IMR-90 (cell line): ENCODE measurements around the gene CLIC4. TPM values are rescaled to one million over a fixed set of nuclear protein-coding genes. Genes with fewer than 3 reads are reported as not detected.

Experiments
- ATAC-seq: fragments of 200-7000 bp; cut with Tn5 transposase; 2 replicates; pipeline ENCODE4 v1.9.1; 2020; ENCODE audit warnings: low read depth, mild to moderate bottlenecking, moderate library complexity
- BruUV-seq: library from RNA; stranded (reverse); fragments of 400-500 nt; replicated peaks from 2 replicates; lab custom pipeline; 2021; lab: Mats Ljungman, UMichigan
- CTCF ChIA-PET: fragments of 300-600 bp; formaldehyde crosslinking; extraction: SDS; loops from one replicate; lab custom pipeline; 2021; ENCODE audit warnings: antibody characterized with exemption; lab: Yijun Ruan, JAX
- POLR2A ChIA-PET: fragments of 300-600 bp; sonication (Branson Sonifier 250); formaldehyde crosslinking; loops from one replicate; lab custom pipeline; 2022; ENCODE audit warnings: antibody characterized with exemption; ENCODE audit not compliant: unreplicated experiment; lab: Charles Lee
- DNase-seq: peaks from one replicate; pipeline ENCODE4 v3.0.0; 2013
- H2AFZ ChIP-seq: replicated peaks from 2 replicates; pipeline ENCODE3; 2013; ENCODE audit warnings: low read length, mild to moderate bottlenecking; ENCODE audit not compliant: poor library complexity
- H2AK5ac ChIP-seq: 2 replicates; pipeline ENCODE4 v1.6.1; 2013; ENCODE audit warnings: low read depth, low read length, inconsistent platforms
- H2AK9ac ChIP-seq: replicated peaks from 2 replicates; pipeline ENCODE3; 2013; ENCODE audit warnings: mild to moderate bottlenecking, low read depth, low read length, moderate library complexity; ENCODE audit not compliant: poor library complexity
- H2BK120ac ChIP-seq: 2 replicates; pipeline ENCODE4 v1.6.1; 2013; ENCODE audit warnings: low read depth, low read length, inconsistent platforms
- H2BK15ac ChIP-seq: 3 replicates; pipeline ENCODE4 v1.6.1; 2013; ENCODE audit warnings: low read depth, low read length, inconsistent platforms
- H2BK20ac ChIP-seq: 2 replicates; pipeline ENCODE4 v1.6.1; 2013; ENCODE audit warnings: low read depth, mild to moderate bottlenecking, inconsistent platforms, low read length, moderate library complexity
- H2BK5ac ChIP-seq: 2 replicates; pipeline ENCODE4 v1.6.1; 2013; ENCODE audit warnings: mild to moderate bottlenecking, low read depth, low read length, inconsistent platforms; ENCODE audit not compliant: poor library complexity, severe bottlenecking
- H3K14ac ChIP-seq: replicated peaks from 2 replicates; pipeline ENCODE4 v1.6.1; 2013; ENCODE audit warnings: low read depth, low read length, inconsistent platforms
- H3K18ac ChIP-seq: 2 replicates; pipeline ENCODE4 v1.6.1; 2013; ENCODE audit warnings: low read depth, low read length, control low read depth
- H3K23ac ChIP-seq: 2 replicates; pipeline ENCODE4 v1.6.1; 2013; ENCODE audit warnings: low read depth, low read length, inconsistent platforms
- H3K27ac ChIP-seq: 2 replicates; pipeline ENCODE4 v1.5.1; 2013; ENCODE audit warnings: mild to moderate bottlenecking, control low read depth, low read length; ENCODE audit not compliant: insufficient read depth
- H3K27me3 ChIP-seq: 2 replicates; pipeline ENCODE4 v1.6.1; 2013; ENCODE audit warnings: low read length; ENCODE audit not compliant: control insufficient read depth, insufficient read depth
- H3K36me3 ChIP-seq: 2 replicates; pipeline ENCODE4 v1.6.1; 2013; ENCODE audit warnings: low read length, mixed read lengths; ENCODE audit not compliant: control insufficient read depth, insufficient read depth
- H3K4ac ChIP-seq: 2 replicates; pipeline ENCODE4 v1.6.1; 2013; ENCODE audit warnings: low read depth, low read length, inconsistent platforms
- H3K4me1 ChIP-seq: 2 replicates; pipeline ENCODE4 v1.6.1; 2013; ENCODE audit warnings: low read length, mixed read lengths; ENCODE audit not compliant: control insufficient read depth, insufficient read depth
- H3K4me2 ChIP-seq: 2 replicates; pipeline ENCODE4 v1.6.1; 2013; ENCODE audit warnings: low read depth, mild to moderate bottlenecking, control low read depth, low read length, moderate library complexity
- H3K4me3 ChIP-seq: 2 replicates; pipeline ENCODE4 v1.5.1; 2013; ENCODE audit warnings: low read depth, mild to moderate bottlenecking, control low read depth, low read length, moderate library complexity; ENCODE audit not compliant: insufficient read depth
- H3K56ac ChIP-seq: 2 replicates; pipeline ENCODE4 v1.6.1; 2013; ENCODE audit warnings: low read length, inconsistent platforms; ENCODE audit not compliant: insufficient read depth; ENCODE audit errors: extremely low read depth
- H3K79me1 ChIP-seq, 2 experiments: 2 replicates each; pipeline ENCODE4 v1.6.1; 2013; ENCODE audit warnings: low read length in 2 of 2, inconsistent platforms in 1 of 2, low read depth in 1 of 2
- H3K9ac ChIP-seq: 2 replicates; pipeline ENCODE4 v1.6.1; 2013; ENCODE audit warnings: low read depth, low read length, control low read depth
- H3K9me1 ChIP-seq: 2 replicates; pipeline ENCODE4 v1.6.1; 2013; ENCODE audit warnings: low read length, inconsistent platforms; ENCODE audit not compliant: insufficient read depth
- H3K9me3 ChIP-seq: 2 replicates; pipeline ENCODE4 v1.6.1; 2013; ENCODE audit warnings: low read length; ENCODE audit not compliant: control insufficient read depth, insufficient read depth
- H4K20me1 ChIP-seq: 2 replicates; pipeline ENCODE4 v1.6.1; 2013; ENCODE audit warnings: low read length, inconsistent platforms; ENCODE audit not compliant: insufficient read depth
- H4K5ac ChIP-seq: 2 replicates; pipeline ENCODE4 v1.6.1; 2013; ENCODE audit warnings: mild to moderate bottlenecking, low read depth, low read length, control low read depth
- H4K8ac ChIP-seq, 2 experiments: 2 replicates each; pipeline ENCODE4 v1.6.1; 2013; ENCODE audit warnings: low read depth in 2 of 2, low read length in 2 of 2, control low read depth in 1 of 2, inconsistent platforms in 1 of 2
- H4K91ac ChIP-seq: 2 replicates; pipeline ENCODE4 v1.6.1; 2013; ENCODE audit warnings: low read depth, low read length, inconsistent platforms; ENCODE audit not compliant: insufficient read depth
- BHLHE40 ChIP-seq: fragments of 150-350 bp; IDR thresholded peaks from 2 replicates; pipeline ENCODE4 v1.6.1; 2016; ENCODE audit warnings: mild to moderate bottlenecking, low read depth, low read length
- CEBPB ChIP-seq: IDR thresholded peaks from 2 replicates; pipeline ENCODE4 v1.6.1; 2012; ENCODE audit warnings: low read depth, low read length, improper control_type of control experiment
- CHD1 ChIP-seq: IDR thresholded peaks from 2 replicates; pipeline ENCODE4 v1.6.1; 2012; ENCODE audit warnings: low read depth, low read length, improper control_type of control experiment
- MAZ ChIP-seq: IDR thresholded peaks from 2 replicates; pipeline ENCODE4 v1.6.1; 2012; ENCODE audit warnings: low read depth, mild to moderate bottlenecking, low read length, improper control_type of control experiment, moderate library complexity, borderline replicate concordance
- NFE2L2 ChIP-seq: fragments of 150-350 bp; IDR thresholded peaks from 2 replicates; pipeline ENCODE4 v1.6.1; 2016; ENCODE audit warnings: low read depth, mild to moderate bottlenecking, low read length
- POLR2A ChIP-seq: IDR thresholded peaks from 2 replicates; pipeline ENCODE4 v1.6.1; 2012; ENCODE audit warnings: mild to moderate bottlenecking, low read depth, low read length
- RAD21 ChIP-seq: IDR thresholded peaks from 2 replicates; pipeline ENCODE4 v1.6.1; 2012; ENCODE audit warnings: low read length, improper control_type of control experiment
- RCOR1 ChIP-seq: IDR thresholded peaks from 2 replicates; pipeline ENCODE4 v1.6.1; 2012; ENCODE audit warnings: mild to moderate bottlenecking, low read length, improper control_type of control experiment; ENCODE audit not compliant: insufficient replicate concordance
- RFX5 ChIP-seq: IDR thresholded peaks from 2 replicates; pipeline ENCODE4 v1.8.0; 2012; ENCODE audit warnings: low read depth, mild to moderate bottlenecking, low read length, moderate library complexity
- SMC3 ChIP-seq: fragments of 150-350 bp; IDR thresholded peaks from 2 replicates; pipeline ENCODE4 v1.6.1; 2016; ENCODE audit warnings: low read depth, mild to moderate bottlenecking, antibody characterized with exemption, low read length, moderate library complexity
- WGBS, 2 experiments: methylation state at CpG; one replicate each; pipeline versions ENCODE4 v1.1.5 to v1.1.7; 2013; ENCODE audit warnings: missing lambda C conversion rate in 2 of 2; ENCODE audit not compliant: insufficient read length in 1 of 2; ENCODE audit errors: extremely low coverage in 2 of 2; 5-methylcytosine and 5-hydroxymethylcytosine counted together
- dilution Hi-C: fragments of 300-500 bp; cut with HindIII; formaldehyde crosslinking; loops from one replicate; pipeline ENCODE4 v1.14.3; 2018; ENCODE audit warnings: low sequenced_read_pairs; ENCODE audit not compliant: unreplicated experiment
- in situ Hi-C: fragments of 300-500 bp; cut with MboI; formaldehyde crosslinking; loops from 3 replicates; pipeline ENCODE4 v1.14.3; 2019; ENCODE audit warnings: low sequenced_read_pairs, inconsistent platforms, mixed read lengths
- intact Hi-C: fragments of 100-400 bp; cut with micrococcal nuclease; formaldehyde crosslinking; loops from 2 replicates; pipeline ENCODE4 v1.10.0; 2022
- polyA plus RNA-seq, 3 experiments: library from polyadenylated mRNA; depleted of rRNA; stranded (reverse); fragments of >200 nt; gene quantifications; 2 replicates each; pipeline ENCODE4 v1.2.3, GENCODE V29; 2012; ENCODE audit warnings: low replicate concordance in 1 of 3
- total RNA-seq: library from RNA; depleted of rRNA; stranded (reverse); fragments of >200 nt; gene quantifications from 2 replicates; pipeline ENCODE4 v1.2.3, GENCODE V29; 2012
- TF ChIP-seq, protein P1 (sequence below): fragments of 150-350 bp; IDR thresholded peaks from 2 replicates; pipeline ENCODE4 v1.6.1; 2016; ENCODE audit warnings: low read depth, mild to moderate bottlenecking, low read length, moderate library complexity, borderline replicate concordance
- TF ChIP-seq, protein P2 (sequence below): conservative IDR thresholded peaks from 2 replicates; pipeline ENCODE4 v1.5.1; 2012; ENCODE audit warnings: mild to moderate bottlenecking, low read depth, low read length, improper control_type of control experiment
- TF ChIP-seq, protein P3 (sequence below): fragments of 150-350 bp; IDR thresholded peaks from 2 replicates; pipeline ENCODE4 v1.6.1; 2017; ENCODE audit warnings: mild to moderate bottlenecking, antibody characterized with exemption, low read length, low read depth

Gene CLIC4
- total and polyA plus RNA-seq, 2 of the 4 experiments (the other 2 are of a cell fraction) = 242 to 392 TPM

DNA sequence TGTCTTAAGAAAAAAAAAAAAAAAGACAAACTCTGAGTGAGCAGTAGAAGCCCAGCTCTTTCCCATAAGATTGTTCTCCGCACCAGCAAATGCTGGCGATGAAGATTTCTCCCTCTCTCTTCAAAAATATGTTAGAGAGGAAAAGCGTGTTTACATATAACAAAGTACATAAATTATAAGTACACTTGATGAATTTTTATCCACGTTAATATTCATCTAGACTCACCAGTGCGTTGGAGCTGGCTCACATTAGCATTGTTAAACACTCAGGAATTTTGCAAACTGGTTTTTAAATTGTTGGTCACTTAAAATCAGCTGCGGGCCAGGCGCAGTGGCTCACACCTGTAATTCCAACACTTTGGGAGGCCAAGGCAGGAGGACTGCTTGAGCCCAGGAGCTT, 128.8 kb downstream of the CLIC4 start:
- H3K14ac ChIP-seq = no peak overlapping the region
- no peak overlapping the region for H3K4ac ChIP-seq
- H4K8ac ChIP-seq = no peak overlapping the region
- no peaks in the 10 kb centered on the region for H4K20me1 ChIP-seq
- no peak overlapping the region for H2AFZ ChIP-seq
- H3K4me2 ChIP-seq = no peak overlapping the region
- no peak overlapping the region for H3K23ac ChIP-seq
- no peak overlapping the region for H2AK9ac ChIP-seq
- CTCF ChIA-PET = no interaction called here
- ATAC-seq (no peak), DNase-seq (no peak)
- H2AK5ac ChIP-seq = no peak overlapping the region
- no peak overlapping the region for H2BK20ac ChIP-seq
- H3K56ac ChIP-seq = no peak overlapping the region
- no peak overlapping the region for H4K91ac ChIP-seq
- in situ Hi-C loops (no loop called here), intact Hi-C loops (no loop called here), dilution Hi-C loops (no loop called here)
- H3K36me3 ChIP-seq = no peaks in the 10 kb centered on the region
- H3K9ac ChIP-seq = no peak overlapping the region
- H3K4me1 ChIP-seq = peaks cover 1% of the 10 kb centered on the region; the same call in 1 of the 2 replicates
- no CpG with 5 or more reads among the region's 7 CpGs for WGBS, 2 experiments
- TF ChIP-seq, protein P1, sequence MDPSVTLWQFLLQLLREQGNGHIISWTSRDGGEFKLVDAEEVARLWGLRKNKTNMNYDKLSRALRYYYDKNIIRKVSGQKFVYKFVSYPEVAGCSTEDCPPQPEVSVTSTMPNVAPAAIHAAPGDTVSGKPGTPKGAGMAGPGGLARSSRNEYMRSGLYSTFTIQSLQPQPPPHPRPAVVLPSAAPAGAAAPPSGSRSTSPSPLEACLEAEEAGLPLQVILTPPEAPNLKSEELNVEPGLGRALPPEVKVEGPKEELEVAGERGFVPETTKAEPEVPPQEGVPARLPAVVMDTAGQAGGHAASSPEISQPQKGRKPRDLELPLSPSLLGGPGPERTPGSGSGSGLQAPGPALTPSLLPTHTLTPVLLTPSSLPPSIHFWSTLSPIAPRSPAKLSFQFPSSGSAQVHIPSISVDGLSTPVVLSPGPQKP = no peak
- TF ChIP-seq, protein P2, sequence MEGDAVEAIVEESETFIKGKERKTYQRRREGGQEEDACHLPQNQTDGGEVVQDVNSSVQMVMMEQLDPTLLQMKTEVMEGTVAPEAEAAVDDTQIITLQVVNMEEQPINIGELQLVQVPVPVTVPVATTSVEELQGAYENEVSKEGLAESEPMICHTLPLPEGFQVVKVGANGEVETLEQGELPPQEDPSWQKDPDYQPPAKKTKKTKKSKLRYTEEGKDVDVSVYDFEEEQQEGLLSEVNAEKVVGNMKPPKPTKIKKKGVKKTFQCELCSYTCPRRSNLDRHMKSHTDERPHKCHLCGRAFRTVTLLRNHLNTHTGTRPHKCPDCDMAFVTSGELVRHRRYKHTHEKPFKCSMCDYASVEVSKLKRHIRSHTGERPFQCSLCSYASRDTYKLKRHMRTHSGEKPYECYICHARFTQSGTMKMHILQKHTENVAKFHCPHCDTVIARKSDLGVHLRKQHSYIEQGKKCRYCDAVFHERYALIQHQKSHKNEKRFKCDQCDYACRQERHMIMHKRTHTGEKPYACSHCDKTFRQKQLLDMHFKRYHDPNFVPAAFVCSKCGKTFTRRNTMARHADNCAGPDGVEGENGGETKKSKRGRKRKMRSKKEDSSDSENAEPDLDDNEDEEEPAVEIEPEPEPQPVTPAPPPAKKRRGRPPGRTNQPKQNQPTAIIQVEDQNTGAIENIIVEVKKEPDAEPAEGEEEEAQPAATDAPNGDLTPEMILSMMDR = no peak
- no peak for TF ChIP-seq POLR2A
- no peak for TF ChIP-seq MAZ
- TF ChIP-seq BHLHE40 = no peak
- TF ChIP-seq RFX5 = no peak
- TF ChIP-seq, protein P3, sequence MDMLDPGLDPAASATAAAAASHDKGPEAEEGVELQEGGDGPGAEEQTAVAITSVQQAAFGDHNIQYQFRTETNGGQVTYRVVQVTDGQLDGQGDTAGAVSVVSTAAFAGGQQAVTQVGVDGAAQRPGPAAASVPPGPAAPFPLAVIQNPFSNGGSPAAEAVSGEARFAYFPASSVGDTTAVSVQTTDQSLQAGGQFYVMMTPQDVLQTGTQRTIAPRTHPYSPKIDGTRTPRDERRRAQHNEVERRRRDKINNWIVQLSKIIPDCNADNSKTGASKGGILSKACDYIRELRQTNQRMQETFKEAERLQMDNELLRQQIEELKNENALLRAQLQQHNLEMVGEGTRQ = no peak
- TF ChIP-seq RAD21 = no peak
- TF ChIP-seq CEBPB = no peak
- no peak for TF ChIP-seq NFE2L2
- no peak for TF ChIP-seq CHD1
- TF ChIP-seq RCOR1 = no peak
- TF ChIP-seq SMC3 = no peak
- POLR2A ChIA-PET = no interaction called here
- H3K9me1 ChIP-seq = no peaks in the 10 kb centered on the region
- H2BK5ac ChIP-seq = no peak overlapping the region
- peaks cover 37% of the 10 kb centered on the region for H3K27me3 ChIP-seq
- H3K27ac ChIP-seq = no peak overlapping the region
- BruUV-seq = no TSS peak
- H2BK120ac ChIP-seq = no peak overlapping the region
- H4K5ac ChIP-seq = no peak overlapping the region
- H3K4me3 ChIP-seq = no peak overlapping the region
- no peaks in the 10 kb centered on the region for H3K79me1 ChIP-seq
- no peak overlapping the region for H2BK15ac ChIP-seq
- H3K18ac ChIP-seq = no peak overlapping the region
- no peaks in the 10 kb centered on the region for H3K9me3 ChIP-seq
